Colonic mucosa (tissue), 4 donors: ENCODE measurements around the gene TMEM178B. TPM values are rescaled to one million over a fixed set of nuclear protein-coding genes. Genes with fewer than 3 reads are reported as not detected.

Experiments used
- DNase-seq: peaks from one replicate; pipeline ENCODE4 v3.0.0-alpha.2; 2020
- H3K27ac ChIP-seq: fragments of 200-600 bp; one replicate; pipeline ENCODE4 v1.8.0; 2021
- H3K27me3 ChIP-seq: fragments of 200-600 bp; one replicate; pipeline ENCODE4 v1.8.0; 2021
- H3K36me3 ChIP-seq: fragments of 200-600 bp; one replicate; pipeline ENCODE4 v1.8.0; 2021
- H3K4me1 ChIP-seq: fragments of 200-600 bp; one replicate; pipeline ENCODE4 v1.8.0; 2021; ENCODE audit warnings: mild to moderate bottlenecking
- H3K4me3 ChIP-seq: fragments of 200-600 bp; one replicate; pipeline ENCODE4 v1.8.0; 2021
- H3K9ac ChIP-seq, 2 donors: one replicate each; pipeline ENCODE4 v1.7.0; 2013; ENCODE audit warnings: control low read depth in 2 of 2, low read depth in 2 of 2, low read length in 2 of 2
- H3K9me3 ChIP-seq: fragments of 200-600 bp; one replicate; pipeline ENCODE4 v1.8.0; 2021
- CTCF ChIP-seq: fragments of 200-600 bp; IDR thresholded peaks from one replicate; pipeline ENCODE4 v1.8.0; 2022; ENCODE audit warnings: antibody characterized with exemption, mild to moderate bottlenecking
- intact Hi-C: fragments of 100-400 bp; cut with DNase I; formaldehyde crosslinking; loops from one replicate; pipeline ENCODE4 v1.14.1; 2022
- total RNA-seq, 2 donors: library from RNA; stranded (reverse); fragmentation: NEBNext Ultra II Directional in 1 of 2; extraction: Animal tissue kit (Norgen Biotek cat#: 25700) in 1 of 2; gene quantifications; one replicate each; pipeline ENCODE4 v1.2.1, GENCODE V29; 2021
- donor health status: healthy.
- donor health status: DM: no; HTN: no; CAD: no.
- donor health status: DM: no; HTN: no; CAD: no.

The TMEM178B gene
- total RNA-seq, 2 donors from 2014 or later, result 0.17 to 1.1 TPM

- Histone ChIP-seq H3K9me3 (no peaks in the 10 kb centered on the region), H3K27ac (no peak overlapping the region), H3K9ac (no peak overlapping the region), H3K4me3 (no peak overlapping the region), H3K4me1 (no peaks in the 10 kb centered on the region), H3K27me3 (no peaks in the 10 kb centered on the region), H3K36me3 (no peaks in the 10 kb centered on the region)
- DNase-seq, result no peak
- no peak for TF ChIP-seq CTCF
- intact Hi-C loops, result no loop called here
Measured at GRCh38 chr7:141300816-141301215, 227.0 kb downstream of the TMEM178B start.

- H3K9me3 ChIP-seq, result no peaks in the 10 kb centered on the region
- no peaks in the 10 kb centered on the region for H3K27me3 ChIP-seq
- H3K4me3 ChIP-seq, result no peak overlapping the region
- DNase-seq, result no peak
- no peak overlapping the region for H3K27ac ChIP-seq
- no peaks in the 10 kb centered on the region for H3K4me1 ChIP-seq
- intact Hi-C loops, result no loop called here
- TF ChIP-seq CTCF, result no peak
- H3K9ac ChIP-seq, result no peak overlapping the region
- no peaks in the 10 kb centered on the region for H3K36me3 ChIP-seq
Measured at GRCh38 chr7:141301544-141301943, 227.7 kb downstream of the TMEM178B start.

GRCh38 chr7:141302617-141303016, 228.8 kb downstream of the TMEM178B start:
- TF ChIP-seq CTCF, result no peak
- Histone ChIP-seq H3K27me3 (no peaks in the 10 kb centered on the region), H3K4me3 (no peak overlapping the region), H3K4me1 (no peaks in the 10 kb centered on the region), H3K9me3 (no peaks in the 10 kb centered on the region), H3K9ac (no peak overlapping the region), H3K36me3 (no peaks in the 10 kb centered on the region), H3K27ac (no peak overlapping the region)
- DNase-seq, result no peak
- intact Hi-C loops, result no loop called here

GRCh38 chr7:141304291-141304690, 230.4 kb downstream of the TMEM178B start:
- no peak for DNase-seq
- Histone ChIP-seq H3K27me3 (no peaks in the 10 kb centered on the region), H3K9ac (no peak overlapping the region), H3K4me1 (no peaks in the 10 kb centered on the region), H3K36me3 (no peaks in the 10 kb centered on the region), H3K27ac (no peak overlapping the region), H3K4me3 (no peak overlapping the region), H3K9me3 (no peaks in the 10 kb centered on the region)
- intact Hi-C loops, result no loop called here
- no peak for TF ChIP-seq CTCF

- TF ChIP-seq CTCF, result no peak
- Histone ChIP-seq H3K27me3 (no peaks in the 10 kb centered on the region), H3K9ac (no peak overlapping the region), H3K4me1 (no peaks in the 10 kb centered on the region), H3K4me3 (no peak overlapping the region), H3K9me3 (no peaks in the 10 kb centered on the region), H3K36me3 (no peaks in the 10 kb centered on the region), H3K27ac (no peak overlapping the region)
- intact Hi-C loops, result no loop called here
- DNase-seq, result no peak
Measured at GRCh38 chr7:141306081-141306480, 232.2 kb downstream of the TMEM178B start.

- DNase-seq, result no peak
- Histone ChIP-seq H3K9me3 (no peaks in the 10 kb centered on the region), H3K9ac (no peak overlapping the region), H3K4me1 (no peaks in the 10 kb centered on the region), H3K36me3 (no peaks in the 10 kb centered on the region), H3K4me3 (no peak overlapping the region), H3K27me3 (no peaks in the 10 kb centered on the region), H3K27ac (no peak overlapping the region)
- intact Hi-C loops, result no loop called here
- TF ChIP-seq CTCF, result no peak
Measured at GRCh38 chr7:141312395-141312794, 238.5 kb downstream of the TMEM178B start.
